HG03097 (cell line): Measurements from ENCODE around the gene HCAR3.
"Not testable (repeated sequence)": the region's sequence is repeated elsewhere in the genome, so short reads cannot be mapped to it uniquely, and the experiment has no call there.

Experiments
- ATAC-seq: cut with Tn5 transposase; IDR thresholded peaks from one replicate; pipeline ENCODE4 v1.9.1; 2021; ENCODE audit not compliant: unreplicated experiment, low FRiP score

The HCAR3 gene

DNA sequence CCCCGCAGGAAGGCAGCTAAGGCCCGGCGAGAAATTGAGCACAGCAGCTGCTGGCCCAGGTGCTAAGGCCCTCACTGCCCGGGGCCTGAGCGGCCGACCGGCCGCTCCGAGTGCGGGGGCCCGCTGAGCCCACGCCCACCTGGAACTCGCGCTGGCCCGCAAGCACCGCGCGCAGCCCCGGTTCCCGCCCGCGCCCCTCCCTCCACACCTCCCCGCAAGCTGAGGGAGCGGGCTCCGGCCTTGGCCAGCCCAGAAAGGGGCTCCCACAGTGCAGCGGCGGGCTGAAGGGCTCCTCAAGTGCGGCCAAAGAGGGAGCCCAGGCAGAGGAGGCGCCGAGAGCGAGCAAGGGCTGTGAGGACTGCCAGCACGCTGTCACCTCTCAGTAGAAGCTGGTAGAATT is 39.8 kb downstream of the HCAR3 start:
- ATAC-seq, result not testable (repeated sequence)

GRCh38 chr12:122676015-122676414 is 40.6 kb downstream of the HCAR3 start:
- not testable (repeated sequence) for ATAC-seq

DNA sequence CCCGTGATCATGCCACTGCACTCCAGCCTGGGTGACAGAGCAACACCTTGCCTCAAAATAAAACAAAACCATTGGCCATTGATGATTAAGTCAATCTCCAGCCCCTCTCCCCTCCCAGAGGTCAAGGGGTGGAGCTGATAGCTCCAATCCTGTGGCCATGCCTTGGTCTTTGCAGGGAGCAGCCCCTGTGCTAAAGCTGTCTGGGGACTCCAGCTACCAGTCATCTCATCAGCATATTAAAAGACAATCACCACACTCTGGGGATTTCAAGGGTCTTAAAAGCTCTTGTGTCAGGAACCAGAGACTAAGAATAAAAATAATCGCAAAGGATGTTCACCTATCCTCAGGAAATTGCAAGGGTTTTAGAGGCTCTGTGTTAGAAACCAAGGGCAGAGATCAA is 44.1 kb downstream of the HCAR3 start:
- ATAC-seq, result no peak

GRCh38 chr12:122669397-122670070 is 47.1 kb downstream of the HCAR3 start:
- no peak for ATAC-seq

- no peak for ATAC-seq
Observed at GRCh38 chr12:122668268-122668667, 48.3 kb downstream of the HCAR3 start.

- ATAC-seq, result no peak
Observed at GRCh38 chr12:122665759-122666158, 50.9 kb downstream of the HCAR3 start.

- ATAC-seq, result no peak
Observed at GRCh38 chr12:122665349-122665748, 51.3 kb downstream of the HCAR3 start.
